K562 (cell line): Measurements from ENCODE around the gene COG6. TPM values are rescaled to one million over a fixed set of nuclear protein-coding genes. Genes with fewer than 3 reads are reported as not detected.

ENCODE experiments used
- ATAC-seq: fragments of 200-7000 bp; cut with Tn5 transposase; 3 replicates; pipeline ENCODE4 v1.9.1; 2020; ENCODE audit warnings: moderate library complexity
- BruUV-seq: library from RNA; stranded (reverse); fragments of 400-500 nt; replicated peaks from 2 replicates; lab custom pipeline; 2021; lab: Mats Ljungman, UMichigan
- CTCF ChIA-PET: fragments of 300-600 bp; formaldehyde crosslinking; extraction: SDS; loops from one replicate; lab custom pipeline; 2021; ENCODE audit warnings: low intra/inter-chr PET ratio; lab: Yijun Ruan, JAX
- POLR2A ChIA-PET: fragments of 300-600, 350-650 bp; sonication (Branson Sonifier 250); formaldehyde crosslinking; extraction: SDS; loops from one replicate; lab custom pipeline; 2021; ENCODE audit warnings: antibody characterized with exemption, inconsistent platforms; lab: Yijun Ruan, JAX
- DNase-seq, 4 experiments: peaks; one replicate each; pipeline versions ENCODE4 v3.0.0 to v3.0.0-alpha.2; 2011 to 2018; ENCODE audit warnings: low spot score in 3 of 4, mixed read lengths in 3 of 4; ENCODE audit errors: extremely low read depth in 1 of 4
- FAIRE-seq: peaks from 2 replicates; lab custom pipeline; 2011; peaks lifted over from hg19 to GRCh38; lab: Jason Lieb, UNC
- H2AFZ ChIP-seq: 2 replicates; pipeline ENCODE4 v1.6.0; 2011; ENCODE audit warnings: low read depth, low read length, control low read depth, inconsistent platforms
- H3K27ac ChIP-seq: fragments of 200-600 bp; 3 replicates; pipeline ENCODE4 v1.8.0; 2011; ENCODE audit warnings: low read depth, mild to moderate bottlenecking, control low read depth, inconsistent platforms, low read length, moderate library complexity, mixed read lengths; ENCODE audit errors: extremely low read depth
- H3K27me3 ChIP-seq, 2 experiments: fragments of 300-600 bp in 1 of 2; 2 replicates in 1 of 2; 3 replicates in 1 of 2; pipeline versions ENCODE4 v1.6.0 to v1.8.0; 2011; ENCODE audit warnings: inconsistent platforms in 2 of 2, low read length in 2 of 2, mild to moderate bottlenecking in 1 of 2, mixed read lengths in 1 of 2, moderate library complexity in 1 of 2; ENCODE audit not compliant: control insufficient read depth in 2 of 2, insufficient read depth in 2 of 2
- H3K36me3 ChIP-seq: fragments of 300-600 bp; 3 replicates; pipeline ENCODE4 v1.8.0; 2011; ENCODE audit warnings: mild to moderate bottlenecking, low read length, inconsistent platforms; ENCODE audit not compliant: control insufficient read depth, insufficient read depth
- H3K4me1 ChIP-seq, 2 experiments: fragments of 200-600 bp in 1 of 2; replicated peaks in 1 of 2; 2 replicates in 1 of 2; 3 replicates in 1 of 2; pipeline versions ENCODE4 v1.5.1 to v1.8.0; 2011; ENCODE audit warnings: inconsistent platforms in 2 of 2, low read length in 2 of 2, mild to moderate bottlenecking in 1 of 2, mixed read lengths in 1 of 2, moderate library complexity in 1 of 2; ENCODE audit not compliant: control insufficient read depth in 2 of 2, insufficient read depth in 2 of 2
- H3K4me2 ChIP-seq: 2 replicates; pipeline ENCODE4 v1.6.1; 2011; ENCODE audit warnings: low read length, control low read depth, inconsistent platforms, mixed read lengths; ENCODE audit not compliant: insufficient read depth
- H3K4me3 ChIP-seq: fragments of 200-600 bp; sonication (generic), shearing (Covaris generic); 2 replicates; pipeline ENCODE4 v1.5.1; 2016; ENCODE audit warnings: control low read depth, inconsistent platforms
- H3K79me2 ChIP-seq: fragments of 200-600 bp; 3 replicates; pipeline ENCODE4 v1.8.0; 2011; ENCODE audit warnings: low read length, inconsistent platforms; ENCODE audit not compliant: control insufficient read depth, insufficient read depth
- H3K9ac ChIP-seq, 2 experiments: 2 replicates each; pipeline versions ENCODE4 v1.6.0 to v1.6.1; 2011; ENCODE audit warnings: low read depth in 2 of 2, low read length in 2 of 2, control low read depth in 1 of 2, inconsistent platforms in 1 of 2, mild to moderate bottlenecking in 1 of 2, mixed read lengths in 1 of 2; ENCODE audit not compliant: insufficient read depth in 1 of 2
- H3K9me1 ChIP-seq: one replicate; pipeline ENCODE4 v1.6.0; 2011; ENCODE audit warnings: inconsistent platforms, mild to moderate bottlenecking, low read length, moderate library complexity; ENCODE audit not compliant: control insufficient read depth, insufficient read depth
- H3K9me3 ChIP-seq: replicated peaks from 2 replicates; pipeline ENCODE4 v1.5.1; 2011; ENCODE audit warnings: low read depth, low read length, inconsistent platforms; ENCODE audit not compliant: control insufficient read depth, insufficient read depth
- H4K20me1 ChIP-seq: replicated peaks from 2 replicates; pipeline ENCODE4 v1.6.1; 2011; ENCODE audit warnings: low read length, inconsistent platforms, mixed read lengths; ENCODE audit not compliant: control insufficient read depth, insufficient read depth
- DDX20 ChIP-seq: fragments of 450-650 bp; IDR thresholded peaks from 2 replicates; pipeline ENCODE4 v1.6.1; 2016; ENCODE audit warnings: missing genetic modification characterization, low read depth, mild to moderate bottlenecking, missing compliant biosample characterization, moderate library complexity
- DIDO1 ChIP-seq: fragments of 450-650 bp; IDR thresholded peaks from 2 replicates; pipeline ENCODE4 v1.6.1; 2016; ENCODE audit warnings: low read depth, missing biosample characterization, missing genetic modification characterization
- KDM1A ChIP-seq, 2 experiments: fragments of 450-650 bp; IDR thresholded peaks; 2 replicates each; pipeline ENCODE4 v1.6.1; 2016; ENCODE audit warnings: mild to moderate bottlenecking in 2 of 2
- MTA1 ChIP-seq: fragments of 450-650 bp; IDR thresholded peaks from 2 replicates; pipeline ENCODE4 v1.6.1; 2017; ENCODE audit warnings: borderline replicate concordance
- NCOA2 ChIP-seq, 2 experiments: fragments of 450-650 bp; IDR thresholded peaks; 2 replicates each; pipeline ENCODE4 v1.6.1; 2018; ENCODE audit warnings: mild to moderate bottlenecking in 2 of 2, moderate library complexity in 1 of 2; ENCODE audit not compliant: partially characterized antibody in 2 of 2
- NRF1 ChIP-seq, 2 experiments: fragments of 450-650 bp; IDR thresholded peaks in 1 of 2; conservative IDR thresholded peaks in 1 of 2; 2 replicates each; pipeline ENCODE4 v1.6.1; 2014; ENCODE audit warnings: mild to moderate bottlenecking in 2 of 2
- PCBP2 ChIP-seq: fragments of 200-400 bp; formaldehyde crosslinking; IDR thresholded peaks from 2 replicates; pipeline ENCODE4 v1.6.1; 2018; ENCODE audit warnings: low read length, low read depth, mild to moderate bottlenecking, moderate library complexity; ENCODE audit not compliant: poor library complexity, severe bottlenecking
- TBP ChIP-seq: optimal IDR thresholded peaks from 2 replicates; pipeline ENCODE3; 2011; ENCODE audit warnings: low read depth, low read length, improper control_type of control experiment
- TEAD4 ChIP-seq, 2 experiments: sonication (generic) in 1 of 2; formaldehyde crosslinking in 1 of 2; IDR thresholded peaks; 2 replicates each; pipeline versions ENCODE4 v1.6.1 to v1.8.0; 2012 to 2022; ENCODE audit warnings: borderline replicate concordance in 1 of 2, inconsistent platforms in 1 of 2, low read length in 1 of 2, mild to moderate bottlenecking in 1 of 2, missing genetic modification reagents in 1 of 2
- ZNF217 ChIP-seq: sonication (generic); formaldehyde crosslinking; IDR thresholded peaks from 2 replicates; pipeline ENCODE4 v1.8.0; 2022; ENCODE audit warnings: mild to moderate bottlenecking, missing genetic modification reagents
- ZNF253 ChIP-seq: fragments of 250-450 bp; sonication (Bioruptor Pico); conservative IDR thresholded peaks from 2 replicates; pipeline ENCODE4 v1.6.1; 2021; ENCODE audit warnings: mild to moderate bottlenecking
- ZNF311 ChIP-seq: fragments of 250-450 bp; sonication (Bioruptor Pico); IDR thresholded peaks from 2 replicates; pipeline ENCODE4 v1.4.0; 2020; ENCODE audit warnings: mild to moderate bottlenecking, moderate library complexity
- WGBS: fragments of 100-300 bp; shearing (Covaris generic); methylation state at CpG from one replicate; pipeline ENCODE4 v1.1.6; 2016; ENCODE audit warnings: low coverage, mixed read lengths; ENCODE audit not compliant: insufficient coverage; ENCODE audit errors: missing lambda C conversion rate; 5-methylcytosine and 5-hydroxymethylcytosine counted together
- in situ Hi-C: fragments of 300-500 bp; cut with MboI; formaldehyde crosslinking; loops from 4 replicates; pipeline ENCODE4 v1.15.0; 2018; ENCODE audit warnings: inconsistent platforms, mixed read lengths
- intact Hi-C: fragments of 100-400 bp; cut with micrococcal nuclease; formaldehyde crosslinking; loops from 2 replicates; pipeline ENCODE4 v1.14.2; 2022
- polyA plus RNA-seq, 8 experiments: library from polyadenylated mRNA; depleted of rRNA in 4 of 8; stranded (reverse) in 5 of 8; unstranded in 3 of 8; fragments of >200 nt; fragmentation: Nextera tagmentation in 2 of 8; fragmentation: Illumina TruSeq in 1 of 8; extraction: Ambion mirVana in 2 of 8; extraction: Trizol in 1 of 8; gene quantifications; 2 replicates each; pipeline versions ENCODE4 v1.2.1 to v1.2.3, GENCODE V29; 2011 to 2014; ENCODE audit warnings: inconsistent platforms in 1 of 8, missing spikeins in 1 of 8
- total RNA-seq, 7 experiments: library from RNA; depleted of rRNA in 6 of 7; stranded (reverse); fragments of >200 nt in 6 of 7; fragmentation: Illumina TruSeq in 2 of 7; extraction: Trizol in 2 of 7; gene quantifications; 2 replicates each; pipeline versions ENCODE4 v1.2.1 to v1.2.3, GENCODE V29; 2011 to 2021; ENCODE audit warnings: low replicate concordance in 1 of 7
- TF ChIP-seq, protein P1 (sequence below), 2 experiments: IDR thresholded peaks in 1 of 2; conservative IDR thresholded peaks in 1 of 2; 2 replicates each; pipeline ENCODE4 v1.6.1; 2016; ENCODE audit warnings: low read depth in 2 of 2, mild to moderate bottlenecking in 1 of 2, missing compliant biosample characterization in 1 of 2, missing genetic modification characterization in 1 of 2, moderate library complexity in 1 of 2
- TF ChIP-seq, protein P2 (sequence below): fragments of 450-650 bp; formaldehyde crosslinking; IDR thresholded peaks from 2 replicates; pipeline ENCODE4 v1.4.0; 2020; ENCODE audit warnings: mild to moderate bottlenecking, moderate library complexity
- TF ChIP-seq, protein P3 (sequence below), 3 experiments: IDR thresholded peaks in 2 of 3; conservative IDR thresholded peaks in 1 of 3; 2 replicates each; pipeline ENCODE4 v1.5.1; 2011 to 2012; ENCODE audit warnings: low read length in 3 of 3, mild to moderate bottlenecking in 3 of 3, control low read depth in 2 of 3, improper control_type of control experiment in 1 of 3, inconsistent platforms in 1 of 3, low read depth in 1 of 3, mixed read lengths in 1 of 3, moderate library complexity in 1 of 3; ENCODE audit not compliant: insufficient read depth in 2 of 3

Gene COG6
- total and polyA plus RNA-seq, 9 of the 15 experiments (the other 6 are each of a cell fraction or from before 2014, with no cell fraction given): 2.6 to 20.9 (median 9.6) TPM

DNA sequence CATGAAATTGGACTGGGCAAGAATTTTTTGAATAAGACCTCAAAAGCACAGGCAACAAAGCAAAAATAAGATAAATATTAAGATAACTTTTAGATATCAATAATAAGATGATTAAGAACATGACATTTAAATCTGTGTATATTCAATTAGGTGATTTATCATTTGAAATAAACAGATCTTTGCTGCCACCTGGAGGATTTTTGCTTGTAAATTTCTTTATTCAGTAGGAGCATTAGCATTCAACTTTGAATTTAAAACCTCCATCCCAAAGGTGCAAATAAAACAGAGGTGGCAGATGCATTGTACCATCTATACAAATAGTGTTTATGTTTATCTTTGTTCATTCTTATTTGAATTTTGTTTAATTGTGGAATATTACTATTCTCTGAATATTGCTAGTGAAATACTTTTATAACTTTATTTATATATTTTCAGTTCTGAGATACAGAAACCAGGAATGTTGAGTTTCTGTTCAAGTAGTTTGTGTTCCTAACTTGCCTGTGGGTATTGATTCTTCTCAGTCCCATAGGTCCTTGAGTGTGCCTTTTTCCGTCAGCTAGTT lies 20.9 kb downstream of the COG6 start:
- Histone ChIP-seq H3K4me1 (no peaks in the 10 kb centered on the region), H3K4me3 (no peak overlapping the region), H3K4me2 (no peak overlapping the region), H3K36me3 (peaks cover 9% of the 10 kb centered on the region; the same call in 1 of the 3 replicates), H3K27me3 (no peaks in the 10 kb centered on the region), H3K27ac (no peak overlapping the region), H4K20me1 (no peaks in the 10 kb centered on the region), H3K79me2 (no peaks in the 10 kb centered on the region), H3K9ac (no peak overlapping the region), H3K9me1 (no peaks in the 10 kb centered on the region), H3K9me3 (no peaks in the 10 kb centered on the region), H2AFZ (no peak overlapping the region)
- peak; percentile 37 for FAIRE-seq
- in situ Hi-C loops (no loop called here), intact Hi-C loops (no loop called here)
- ChIA-PET CTCF (no interaction called here), POLR2A (interaction anchor here (0.7 kb wide), 1 partner anchor 489 kb away, joined by 3 read pairs; no protein-coding TSS in a partner anchor)
- 87% methylated on average over 1 of the region's 1 CpG for WGBS
- no peak for ATAC-seq
- BruUV-seq: no TSS peak
- DNase-seq: peak in 2 of 4 experiments; percentile 2 to 34
- TF ChIP-seq PCBP2: no peak
- TF ChIP-seq TEAD4 (IDR thresholded peaks at IDR 0.05; ENCODE audit: low read length): no peak
- TF ChIP-seq TEAD4 (CRISPR knock-in tag; IDR thresholded peaks at IDR 0.05; ENCODE audit: borderline replicate concordance): no peak
- 0 out of 4 replicates have a peak, but pooled peaks of 1 of the 2 experiments have one; percentile 24 for TF ChIP-seq KDM1A (IDR thresholded peaks at IDR 0.05)
- TF ChIP-seq, protein P1, sequence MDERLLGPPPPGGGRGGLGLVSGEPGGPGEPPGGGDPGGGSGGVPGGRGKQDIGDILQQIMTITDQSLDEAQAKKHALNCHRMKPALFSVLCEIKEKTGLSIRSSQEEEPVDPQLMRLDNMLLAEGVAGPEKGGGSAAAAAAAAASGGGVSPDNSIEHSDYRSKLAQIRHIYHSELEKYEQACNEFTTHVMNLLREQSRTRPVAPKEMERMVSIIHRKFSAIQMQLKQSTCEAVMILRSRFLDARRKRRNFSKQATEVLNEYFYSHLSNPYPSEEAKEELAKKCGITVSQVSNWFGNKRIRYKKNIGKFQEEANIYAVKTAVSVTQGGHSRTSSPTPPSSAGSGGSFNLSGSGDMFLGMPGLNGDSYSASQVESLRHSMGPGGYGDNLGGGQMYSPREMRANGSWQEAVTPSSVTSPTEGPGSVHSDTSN (CRISPR knock-in tag; IDR thresholded peaks at IDR 0.05; ENCODE audit: low read depth): no peak
- TF ChIP-seq, protein P1 (tag; conservative IDR thresholded peaks at IDR 0.05; ENCODE audit: low read depth): peak; percentile 38; the same call in 1 of the 2 replicates
- TF ChIP-seq MTA1: no peak
- TF ChIP-seq DIDO1 (tag): no peak
- TF ChIP-seq ZNF217 (CRISPR knock-in tag): no peak
- TF ChIP-seq NCOA2 (IDR thresholded peaks at IDR 0.05; ENCODE audit: partially characterized antibody in 2 of 2): no peak
- TF ChIP-seq DDX20 (tag): no peak
- TF ChIP-seq NRF1 (conservative IDR thresholded peaks at IDR 0.05 in 1 of 2, IDR thresholded peaks at IDR 0.05 in 1 of 2): no peak
- no peak for TF ChIP-seq TBP
- TF ChIP-seq, protein P2, sequence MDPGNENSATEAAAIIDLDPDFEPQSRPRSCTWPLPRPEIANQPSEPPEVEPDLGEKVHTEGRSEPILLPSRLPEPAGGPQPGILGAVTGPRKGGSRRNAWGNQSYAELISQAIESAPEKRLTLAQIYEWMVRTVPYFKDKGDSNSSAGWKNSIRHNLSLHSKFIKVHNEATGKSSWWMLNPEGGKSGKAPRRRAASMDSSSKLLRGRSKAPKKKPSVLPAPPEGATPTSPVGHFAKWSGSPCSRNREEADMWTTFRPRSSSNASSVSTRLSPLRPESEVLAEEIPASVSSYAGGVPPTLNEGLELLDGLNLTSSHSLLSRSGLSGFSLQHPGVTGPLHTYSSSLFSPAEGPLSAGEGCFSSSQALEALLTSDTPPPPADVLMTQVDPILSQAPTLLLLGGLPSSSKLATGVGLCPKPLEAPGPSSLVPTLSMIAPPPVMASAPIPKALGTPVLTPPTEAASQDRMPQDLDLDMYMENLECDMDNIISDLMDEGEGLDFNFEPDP (CRISPR knock-in tag): no peak
- TF ChIP-seq ZNF253 (CRISPR knock-in tag): no peak
- TF ChIP-seq, protein P3, sequence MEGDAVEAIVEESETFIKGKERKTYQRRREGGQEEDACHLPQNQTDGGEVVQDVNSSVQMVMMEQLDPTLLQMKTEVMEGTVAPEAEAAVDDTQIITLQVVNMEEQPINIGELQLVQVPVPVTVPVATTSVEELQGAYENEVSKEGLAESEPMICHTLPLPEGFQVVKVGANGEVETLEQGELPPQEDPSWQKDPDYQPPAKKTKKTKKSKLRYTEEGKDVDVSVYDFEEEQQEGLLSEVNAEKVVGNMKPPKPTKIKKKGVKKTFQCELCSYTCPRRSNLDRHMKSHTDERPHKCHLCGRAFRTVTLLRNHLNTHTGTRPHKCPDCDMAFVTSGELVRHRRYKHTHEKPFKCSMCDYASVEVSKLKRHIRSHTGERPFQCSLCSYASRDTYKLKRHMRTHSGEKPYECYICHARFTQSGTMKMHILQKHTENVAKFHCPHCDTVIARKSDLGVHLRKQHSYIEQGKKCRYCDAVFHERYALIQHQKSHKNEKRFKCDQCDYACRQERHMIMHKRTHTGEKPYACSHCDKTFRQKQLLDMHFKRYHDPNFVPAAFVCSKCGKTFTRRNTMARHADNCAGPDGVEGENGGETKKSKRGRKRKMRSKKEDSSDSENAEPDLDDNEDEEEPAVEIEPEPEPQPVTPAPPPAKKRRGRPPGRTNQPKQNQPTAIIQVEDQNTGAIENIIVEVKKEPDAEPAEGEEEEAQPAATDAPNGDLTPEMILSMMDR (IDR thresholded peaks at IDR 0.05 in 2 of 3, conservative IDR thresholded peaks at IDR 0.05 in 1 of 3; ENCODE audit: insufficient read depth in 2 of 3, low read depth in 1 of 3, low read length in 3 of 3): peak in 1 of 3 experiments; percentile 44; a peak in 3 of 6 replicates
- no peak for TF ChIP-seq ZNF311
